ENCODE data around the gene SIPA1L2. TPM values are rescaled to one million over a fixed set of nuclear protein-coding genes. Genes with fewer than 3 reads are reported as not detected.

Gene SIPA1L2
- total and polyA plus RNA-seq, 2 of the 13 experiments (the other 11 are each of a cell fraction or from before 2014, with no cell fraction given), result 0.03 TPM; not detected in 1

GRCh38 chr1:232614811-232615210, 15.1 kb downstream of the SIPA1L2 start (continued):
- TF ChIP-seq JARID2 (CRISPR knock-in tag; IDR thresholded peaks at IDR 0.05; ENCODE audit: insufficient replicate concordance), result no peak
- TF ChIP-seq ZBTB38 (CRISPR knock-in tag; IDR thresholded peaks at IDR 0.05), result no peak
- no peak for TF ChIP-seq ZNF572 (CRISPR knock-in tag; IDR thresholded peaks at IDR 0.05)

GRCh38 chr1:232613752-232614381, 16.1 kb downstream of the SIPA1L2 start:
- Histone ChIP-seq H3K27ac (ENCODE audit: extremely low read length, insufficient read depth, low read length) (no peak overlapping the region), H3K36me3 (replicated peaks in 1 of 2; ENCODE audit: control insufficient read depth in 1 of 2, insufficient read depth in 2 of 2, low read length in 2 of 2) (no peaks in the 10 kb centered on the region), H3K4me1 (ENCODE audit: insufficient read depth, low read length) (no peaks in the 10 kb centered on the region), H3K4me2 (ENCODE audit: low read depth, low read length) (no peak overlapping the region), H4K20me1 (ENCODE audit: insufficient read depth, low read length) (no peaks in the 10 kb centered on the region), H3K9ac (ENCODE audit: insufficient read depth, low read depth, low read length) (no peak overlapping the region), H3K9me3 (ENCODE audit: low read length) (no peaks in the 10 kb centered on the region), H2AFZ (ENCODE audit: low read length) (no peak overlapping the region), H3K79me2 (ENCODE audit: insufficient read depth, low read length) (no peaks in the 10 kb centered on the region), H3K4me3 (replicated peaks in 1 of 3; ENCODE audit: insufficient read depth in 1 of 3, low read depth in 2 of 3, low read length in 3 of 3) (no peak overlapping the region), H3K27me3 (ENCODE audit: control insufficient read depth in 1 of 2, insufficient read depth in 2 of 2, low read length in 2 of 2) (no peaks in the 10 kb centered on the region)
- intact Hi-C loops (cut with micrococcal nuclease; ENCODE audit: unreplicated experiment) (no loop called here), in situ Hi-C loops (cut with HindIII; ENCODE audit: extremely low pct_ligation_motif_present, low pct_unique_long_range_greater_than_20kb) (no loop called here)
- FAIRE-seq, result no peak
- no peak for DNase-seq (ENCODE audit: low spot score)
- WGBS (ENCODE audit: low lambda C conversion rate), result 13% methylated on average over 5 of the region's 5 CpGs
- no peak for ATAC-seq
- CTCF ChIA-PET (ENCODE audit: low intra/inter-chr PET ratio, low total read pairs), result no interaction called here
- POLR2A ChIA-PET, result no interaction called here
- no TSS peak for BruUV-seq (replicated peaks)
- no peak for TF ChIP-seq ELF4 (CRISPR knock-in tag; IDR thresholded peaks at IDR 0.05; ENCODE audit: borderline replicate concordance)
- TF ChIP-seq ZNF740 (CRISPR knock-in tag; IDR thresholded peaks at IDR 0.05), result no peak
- no peak for TF ChIP-seq SUZ12 (IDR thresholded peaks at IDR 0.05; ENCODE audit: low read depth, low read length)
- no peak for TF ChIP-seq ERF (CRISPR knock-in tag; IDR thresholded peaks at IDR 0.05)
- TF ChIP-seq ZSCAN5A (CRISPR knock-in tag; IDR thresholded peaks at IDR 0.05; ENCODE audit: borderline replicate concordance), result no peak
- TF ChIP-seq DNMT3B (CRISPR knock-in tag; conservative IDR thresholded peaks at IDR 0.05), result no peak
- TF ChIP-seq CC2D1A (CRISPR knock-in tag; IDR thresholded peaks at IDR 0.05), result no peak
- no peak for TF ChIP-seq SCMH1 (CRISPR knock-in tag; IDR thresholded peaks at IDR 0.05; ENCODE audit: borderline replicate concordance)
- no peak for TF ChIP-seq ZNF597 (CRISPR knock-in tag; IDR thresholded peaks at IDR 0.05)
- no peak for TF ChIP-seq ZNF724P (CRISPR knock-in tag; IDR thresholded peaks at IDR 0.05; ENCODE audit: borderline replicate concordance)
- no peak for TF ChIP-seq ZBED4 (CRISPR knock-in tag; IDR thresholded peaks at IDR 0.05; ENCODE audit: borderline replicate concordance)
- TF ChIP-seq ELK4 (CRISPR knock-in tag; IDR thresholded peaks at IDR 0.05; ENCODE audit: borderline replicate concordance), result no peak
